PC-9 (cell line): ENCODE data around the gene PLXDC1. TPM values are rescaled to one million over a fixed set of nuclear protein-coding genes. Genes with fewer than 3 reads are reported as not detected.
A peak's percentile ranks its signal among the peaks of the same experiment; 100 is the strongest.

Experiments
- BruUV-seq: library from RNA; stranded (reverse); fragments of 400-500 nt; replicated peaks from 2 replicates; lab custom pipeline; 2021; lab: Mats Ljungman, UMichigan
- CTCF ChIA-PET: fragments of 300-600 bp; sonication (Branson Sonifier 250); formaldehyde crosslinking; loops from one replicate; lab custom pipeline; 2022; ENCODE audit warnings: antibody characterized with exemption; lab: Charles Lee
- POLR2A ChIA-PET: fragments of 300-600 bp; sonication (Branson Sonifier 250); formaldehyde crosslinking; loops from one replicate; lab custom pipeline; 2022; ENCODE audit warnings: antibody characterized with exemption; ENCODE audit not compliant: unreplicated experiment; lab: Charles Lee
- DNase-seq, 2 experiments: peaks; one replicate each; pipeline versions ENCODE4 v3.0.0 to v3.0.0-alpha.2; 2015 to 2022; ENCODE audit warnings: mixed read lengths in 1 of 2
- H2AFZ ChIP-seq: fragments of 200-600 bp; sonication (generic); 2 replicates; pipeline ENCODE4 v1.8.1; 2017; ENCODE audit warnings: antibody characterized with exemption
- H3F3A ChIP-seq: fragments of 200-600 bp; sonication (generic); 2 replicates; pipeline ENCODE4 v1.8.1; 2017; ENCODE audit warnings: antibody characterized with exemption, mild to moderate bottlenecking, low read depth; ENCODE audit not compliant: insufficient read depth
- H3K27ac ChIP-seq: fragments of 200-600 bp; sonication (generic); 2 replicates; pipeline ENCODE4 v1.6.1; 2016; ENCODE audit warnings: mixed run types
- H3K27me3 ChIP-seq: fragments of 200-600 bp; sonication (generic); 2 replicates; pipeline ENCODE4 v1.6.1; 2016; ENCODE audit warnings: low read depth, mixed run types; ENCODE audit not compliant: insufficient read depth
- H3K36me3 ChIP-seq: fragments of 200-600 bp; sonication (generic); 2 replicates; pipeline ENCODE4 v1.6.1; 2016; ENCODE audit warnings: low read depth, mixed run types
- H3K4me1 ChIP-seq: fragments of 200-600 bp; sonication (generic); replicated peaks from 2 replicates; pipeline ENCODE4 v1.6.1; 2016; ENCODE audit warnings: mixed run types; ENCODE audit not compliant: insufficient read depth
- H3K4me2 ChIP-seq: fragments of 200-600 bp; sonication (generic); 2 replicates; pipeline ENCODE4 v1.6.1; 2017; ENCODE audit warnings: mixed run types
- H3K4me3 ChIP-seq: fragments of 200-600 bp; sonication (generic); 2 replicates; pipeline ENCODE4 v1.6.1; 2016; ENCODE audit warnings: mixed run types
- H3K79me2 ChIP-seq: fragments of 200-600 bp; sonication (generic); 2 replicates; pipeline ENCODE4 v1.6.1; 2017; ENCODE audit warnings: low read depth, mixed run types
- H3K9me2 ChIP-seq: fragments of 200-600 bp; sonication (generic); 2 replicates; pipeline ENCODE4 v1.8.1; 2017; ENCODE audit warnings: mild to moderate bottlenecking; ENCODE audit not compliant: insufficient read depth
- H3K9me3 ChIP-seq: fragments of 200-600 bp; sonication (generic); 2 replicates; pipeline ENCODE4 v1.8.1; 2016; ENCODE audit warnings: low read depth; ENCODE audit not compliant: insufficient read depth
- H4K20me1 ChIP-seq: fragments of 200-600 bp; sonication (generic); 2 replicates; pipeline ENCODE4 v1.8.1; 2017; ENCODE audit not compliant: insufficient read depth
- CTCF ChIP-seq: fragments of 200-600 bp; sonication (generic); conservative IDR thresholded peaks from 2 replicates; pipeline ENCODE4 v1.6.1; 2017; ENCODE audit warnings: mixed run types, antibody characterized with exemption, mild to moderate bottlenecking, moderate library complexity
- EZH2 ChIP-seq: fragments of 200-600 bp; sonication (generic); IDR thresholded peaks from 2 replicates; pipeline ENCODE4 v1.8.0; 2017; ENCODE audit warnings: antibody characterized with exemption, low read depth
- intact Hi-C: fragments of 100-400 bp; cut with micrococcal nuclease; formaldehyde crosslinking; loops from one replicate; pipeline ENCODE4 v1.10.0; 2022; ENCODE audit not compliant: unreplicated experiment
- total RNA-seq: library from RNA; stranded (reverse); gene quantifications from 2 replicates; pipeline ENCODE4 v1.2.3, GENCODE V29; 2021

Gene PLXDC1
- total RNA-seq, 1 experiment from 2014 or later = 2.5 TPM

GRCh38 chr17:39016193-39017153, 135.0 kb downstream of the PLXDC1 start:
- Histone ChIP-seq H3K36me3 (no peaks in the 10 kb centered on the region), H3K4me3 (no peak overlapping the region), H3K4me2 (no peak overlapping the region), H4K20me1 (no peaks in the 10 kb centered on the region), H3K4me1 (peaks cover 29% of the 10 kb centered on the region), H3K27ac (no peak overlapping the region), H3K9me3 (no peaks in the 10 kb centered on the region), H3K27me3 (no peaks in the 10 kb centered on the region), H3K79me2 (no peaks in the 10 kb centered on the region), H2AFZ (no peak overlapping the region), H3K9me2 (no peaks in the 10 kb centered on the region), H3F3A (peaks cover 16% of the 10 kb centered on the region; the same call in 1 of the 2 replicates)
- DNase-seq = no peak
- intact Hi-C loops = no loop called here
- ChIA-PET CTCF (interaction anchor here (1.0 kb wide), 1 partner anchor 25 kb away, joined by 3 read pairs; no protein-coding TSS in a partner anchor), POLR2A (no interaction called here)
- no TSS peak for BruUV-seq
- TF ChIP-seq CTCF = no peak
- no peak for TF ChIP-seq EZH2

- Histone ChIP-seq H3K36me3 (no peaks in the 10 kb centered on the region), H3K4me3 (no peak overlapping the region), H4K20me1 (no peaks in the 10 kb centered on the region), H3K4me1 (peaks cover 29% of the 10 kb centered on the region), H3K9me2 (no peaks in the 10 kb centered on the region), H3K9me3 (no peaks in the 10 kb centered on the region), H3K27me3 (no peaks in the 10 kb centered on the region), H3K79me2 (no peaks in the 10 kb centered on the region), H2AFZ (no peak overlapping the region), H3K27ac (no peak overlapping the region), H3F3A (peaks cover 16% of the 10 kb centered on the region; the same call in 1 of the 2 replicates), H3K4me2 (no peak overlapping the region)
- intact Hi-C loops = no loop called here
- CTCF ChIA-PET = no interaction called here
- no TSS peak for BruUV-seq
- no peak for DNase-seq
- TF ChIP-seq CTCF (no peak), EZH2 (no peak)
- POLR2A ChIA-PET = no interaction called here
These were observed 135.9 kb downstream of the PLXDC1 start for GRCh38 chr17:39015546-39015935.

- no peaks in the 10 kb centered on the region for H4K20me1 ChIP-seq
- peaks cover 29% of the 10 kb centered on the region for H3K4me1 ChIP-seq
- H2AFZ ChIP-seq = peak overlapping the region; percentile 29; the same call in 1 of the 2 replicates
- H3K9me2 ChIP-seq = no peaks in the 10 kb centered on the region
- no peaks in the 10 kb centered on the region for H3K36me3 ChIP-seq
- H3K79me2 ChIP-seq = no peaks in the 10 kb centered on the region
- no TSS peak for BruUV-seq
- no peaks in the 10 kb centered on the region for H3K27me3 ChIP-seq
- POLR2A ChIA-PET = no interaction called here
- peak overlapping the region; percentile 26 for H3K4me2 ChIP-seq
- peak overlapping the region; percentile 49 for H3K27ac ChIP-seq
- no peak for DNase-seq
- TF ChIP-seq EZH2 (no peak), CTCF (no peak)
- H3K4me3 ChIP-seq = no peak overlapping the region
- peaks cover 16% of the 10 kb centered on the region; the same call in 1 of the 2 replicates for H3F3A ChIP-seq
- intact Hi-C loops = no loop called here
- CTCF ChIA-PET = interaction anchor here (0.5 to 1.1 kb wide), 2 partner anchors 32 to 336 kb away, joined by 3 read pairs; no protein-coding TSS in a partner anchor
- H3K9me3 ChIP-seq = no peaks in the 10 kb centered on the region
These were observed 136.5 kb downstream of the PLXDC1 start for GRCh38 chr17:39014795-39015545.
